ENCODE measurements around the gene LRBA. TPM values are rescaled to one million over a fixed set of nuclear protein-coding genes. Genes with fewer than 3 reads are reported as not detected.

The LRBA gene
- total RNA-seq, 3 donors from 2014 or later (not counting 1 experiment from before 2014, with no cell fraction given): 72.1 to 87.6 (median 83.1) TPM

DNA sequence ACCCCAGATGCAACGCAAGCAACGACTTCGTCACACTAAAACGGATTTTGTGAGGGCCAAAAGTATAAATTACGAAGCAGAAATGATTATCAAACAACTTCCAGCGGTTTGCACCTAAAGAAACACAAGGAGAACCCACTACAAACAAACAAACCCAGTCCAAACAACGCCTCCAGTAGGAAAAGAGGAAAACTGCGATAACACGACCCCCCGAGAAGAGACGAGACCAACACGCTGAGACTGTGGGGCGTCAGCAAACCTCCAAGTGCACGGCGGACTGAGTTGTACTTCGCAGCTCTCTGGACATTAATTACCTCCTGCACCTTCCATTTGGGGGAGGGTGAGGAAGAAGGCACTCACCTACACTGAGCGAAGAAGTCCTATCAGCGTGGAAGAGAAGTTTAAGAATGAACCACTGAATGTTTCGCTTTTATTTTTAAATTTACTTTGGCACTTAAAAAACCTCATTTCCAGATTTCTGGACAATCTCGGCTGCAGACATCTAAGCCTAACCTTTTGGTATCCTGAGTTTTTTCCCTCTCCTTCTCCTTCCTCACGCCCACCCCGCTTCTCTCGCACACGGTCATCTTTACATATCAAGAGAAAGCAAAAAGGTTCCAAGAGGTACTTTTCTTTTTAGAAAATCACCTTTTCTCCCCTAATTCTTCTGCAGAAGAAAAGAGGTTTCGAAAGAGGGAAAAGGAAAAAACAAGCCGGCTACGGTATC is 432.8 kb downstream of the LRBA start, which contains the start of gene MAB21L2:
MAB21L2 (plus strand) TSS at position 6 of the 727 bp plus-strand sequence. CDS start 879 bp downstream, outside the sequence.
- DNase-seq: no peak
- Mint-ChIP-seq H3K4me3 (no peak within 1 kb of the TSS), H3K9me3 (no peaks in the 10 kb centered on the region), H3K36me3 (peaks cover 7% of the 10 kb centered on the region), H3K27ac (no peak within 1 kb of the TSS), H3K4me1 (no peaks in the 10 kb centered on the region), H3K27me3 (ENCODE audit: low read depth in 2 of 2) (no peaks in the 10 kb centered on the region)
- Histone ChIP-seq H3K36me3 (ENCODE audit: control insufficient read depth, insufficient read depth, low read length) (peaks cover 15% of the 10 kb centered on the region), H3K4me3 (ENCODE audit: low read length) (no peak within 1 kb of the TSS), H3K27me3 (ENCODE audit: control insufficient read depth, insufficient read depth, low read length) (no peaks in the 10 kb centered on the region), H3K4me1 (ENCODE audit: control insufficient read depth, insufficient read depth, low read length) (no peaks in the 10 kb centered on the region), H3K9me3 (ENCODE audit: control insufficient read depth, insufficient read depth, low read length) (peaks cover 8% of the 10 kb centered on the region), H3K27ac (ENCODE audit: low read length) (no peak within 1 kb of the TSS)
- WGBS (ENCODE audit: insufficient coverage): 98% methylated on average over 27 of the region's 27 CpGs
- TF ChIP-seq, protein P1, sequence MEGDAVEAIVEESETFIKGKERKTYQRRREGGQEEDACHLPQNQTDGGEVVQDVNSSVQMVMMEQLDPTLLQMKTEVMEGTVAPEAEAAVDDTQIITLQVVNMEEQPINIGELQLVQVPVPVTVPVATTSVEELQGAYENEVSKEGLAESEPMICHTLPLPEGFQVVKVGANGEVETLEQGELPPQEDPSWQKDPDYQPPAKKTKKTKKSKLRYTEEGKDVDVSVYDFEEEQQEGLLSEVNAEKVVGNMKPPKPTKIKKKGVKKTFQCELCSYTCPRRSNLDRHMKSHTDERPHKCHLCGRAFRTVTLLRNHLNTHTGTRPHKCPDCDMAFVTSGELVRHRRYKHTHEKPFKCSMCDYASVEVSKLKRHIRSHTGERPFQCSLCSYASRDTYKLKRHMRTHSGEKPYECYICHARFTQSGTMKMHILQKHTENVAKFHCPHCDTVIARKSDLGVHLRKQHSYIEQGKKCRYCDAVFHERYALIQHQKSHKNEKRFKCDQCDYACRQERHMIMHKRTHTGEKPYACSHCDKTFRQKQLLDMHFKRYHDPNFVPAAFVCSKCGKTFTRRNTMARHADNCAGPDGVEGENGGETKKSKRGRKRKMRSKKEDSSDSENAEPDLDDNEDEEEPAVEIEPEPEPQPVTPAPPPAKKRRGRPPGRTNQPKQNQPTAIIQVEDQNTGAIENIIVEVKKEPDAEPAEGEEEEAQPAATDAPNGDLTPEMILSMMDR (IDR thresholded peaks at IDR 0.05): no peak
- ATAC-seq: no peak
- intact Hi-C loops (cut with micrococcal nuclease): no loop called here

GRCh38 chr4:150581641-150582051 is 433.4 kb downstream of the LRBA start:
- 96% methylated on average over 12 of the region's 13 CpGs for WGBS (ENCODE audit: insufficient coverage)
- Histone ChIP-seq H3K36me3 (ENCODE audit: control insufficient read depth, insufficient read depth, low read length) (peaks cover 15% of the 10 kb centered on the region), H3K27me3 (ENCODE audit: control insufficient read depth, insufficient read depth, low read length) (no peaks in the 10 kb centered on the region), H3K9me3 (ENCODE audit: control insufficient read depth, insufficient read depth, low read length) (peaks cover 8% of the 10 kb centered on the region), H3K4me1 (ENCODE audit: control insufficient read depth, insufficient read depth, low read length) (no peaks in the 10 kb centered on the region), H3K27ac (ENCODE audit: low read length) (no peak overlapping the region), H3K4me3 (ENCODE audit: low read length) (no peak overlapping the region)
- peaks cover 7% of the 10 kb centered on the region for H3K36me3 Mint-ChIP-seq
- DNase-seq (no peak), ATAC-seq (no peak)
- H3K27me3 Mint-ChIP-seq (ENCODE audit: low read depth in 2 of 2): no peaks in the 10 kb centered on the region
- no peak overlapping the region for H3K4me3 Mint-ChIP-seq
- H3K9me3 Mint-ChIP-seq: no peaks in the 10 kb centered on the region
- no peak overlapping the region for H3K27ac Mint-ChIP-seq
- H3K4me1 Mint-ChIP-seq: no peaks in the 10 kb centered on the region
- intact Hi-C loops (cut with micrococcal nuclease): no loop called here
- TF ChIP-seq, protein P1 (IDR thresholded peaks at IDR 0.05): no peak

GRCh38 chr4:150581056-150581605 is 434.0 kb downstream of the LRBA start:
- WGBS (ENCODE audit: insufficient coverage): no CpG with 5 or more reads among the region's 7 CpGs
- H3K4me3 Mint-ChIP-seq: no peak overlapping the region
- TF ChIP-seq, protein P1 (IDR thresholded peaks at IDR 0.05): no peak
- no peaks in the 10 kb centered on the region for H3K27me3 Mint-ChIP-seq (ENCODE audit: low read depth in 2 of 2)
- intact Hi-C loops (cut with micrococcal nuclease): no loop called here
- no peak for DNase-seq
- no peak for ATAC-seq
- peaks cover 15% of the 10 kb centered on the region for H3K36me3 ChIP-seq (ENCODE audit: control insufficient read depth, insufficient read depth, low read length)
- H3K9me3 Mint-ChIP-seq: no peaks in the 10 kb centered on the region
- no peaks in the 10 kb centered on the region for H3K27me3 ChIP-seq (ENCODE audit: control insufficient read depth, insufficient read depth, low read length)
- H3K4me1 ChIP-seq (ENCODE audit: control insufficient read depth, insufficient read depth, low read length): no peaks in the 10 kb centered on the region
- H3K36me3 Mint-ChIP-seq: peaks cover 7% of the 10 kb centered on the region
- H3K27ac ChIP-seq (ENCODE audit: low read length): no peak overlapping the region
- H3K9me3 ChIP-seq (ENCODE audit: control insufficient read depth, insufficient read depth, low read length): peaks cover 8% of the 10 kb centered on the region
- H3K27ac Mint-ChIP-seq: no peak overlapping the region
- H3K4me1 Mint-ChIP-seq: no peaks in the 10 kb centered on the region
- no peak overlapping the region for H3K4me3 ChIP-seq (ENCODE audit: low read length)

Measured in natural killer cell (primary cell).